GM12874 (cell line): ENCODE results near the gene PPP3CA.

Experiments used
- CTCF ChIP-seq: IDR thresholded peaks from 2 replicates; pipeline ENCODE4 v1.5.1; 2011; ENCODE audit warnings: low read depth, mild to moderate bottlenecking, control low read depth, low read length, moderate library complexity; ENCODE audit not compliant: insufficient read depth

Gene PPP3CA

GRCh38 chr4:101098666-101099400 lies 248.5 kb downstream of the PPP3CA start:
- no peak for TF ChIP-seq CTCF

- no peak for TF ChIP-seq CTCF
Measured at GRCh38 chr4:101089168-101089567, 258.2 kb downstream of the PPP3CA start.

GRCh38 chr4:101086801-101087586 lies 260.3 kb downstream of the PPP3CA start:
- TF ChIP-seq CTCF, result no peak

GRCh38 chr4:101083131-101083530 lies 264.2 kb downstream of the PPP3CA start:
- TF ChIP-seq CTCF, result no peak

GRCh38 chr4:101081695-101082369 lies 265.5 kb downstream of the PPP3CA start:
- TF ChIP-seq CTCF, result no peak

GRCh38 chr4:101081166-101081565 lies 266.2 kb downstream of the PPP3CA start:
- no peak for TF ChIP-seq CTCF

GRCh38 chr4:101078950-101079349 lies 268.4 kb downstream of the PPP3CA start:
- TF ChIP-seq CTCF, result no peak
